GM19239 (cell line): ENCODE results near the gene PRRT4.

ENCODE experiments used
- DNase-seq: peaks from one replicate; pipeline ENCODE4 v3.0.0; 2011; ENCODE audit warnings: low spot score; ENCODE audit not compliant: insufficient read length
- FAIRE-seq: peaks from 2 replicates; lab custom pipeline; 2011; peaks lifted over from hg19 to GRCh38; lab: Jason Lieb, UNC

The PRRT4 gene

DNA sequence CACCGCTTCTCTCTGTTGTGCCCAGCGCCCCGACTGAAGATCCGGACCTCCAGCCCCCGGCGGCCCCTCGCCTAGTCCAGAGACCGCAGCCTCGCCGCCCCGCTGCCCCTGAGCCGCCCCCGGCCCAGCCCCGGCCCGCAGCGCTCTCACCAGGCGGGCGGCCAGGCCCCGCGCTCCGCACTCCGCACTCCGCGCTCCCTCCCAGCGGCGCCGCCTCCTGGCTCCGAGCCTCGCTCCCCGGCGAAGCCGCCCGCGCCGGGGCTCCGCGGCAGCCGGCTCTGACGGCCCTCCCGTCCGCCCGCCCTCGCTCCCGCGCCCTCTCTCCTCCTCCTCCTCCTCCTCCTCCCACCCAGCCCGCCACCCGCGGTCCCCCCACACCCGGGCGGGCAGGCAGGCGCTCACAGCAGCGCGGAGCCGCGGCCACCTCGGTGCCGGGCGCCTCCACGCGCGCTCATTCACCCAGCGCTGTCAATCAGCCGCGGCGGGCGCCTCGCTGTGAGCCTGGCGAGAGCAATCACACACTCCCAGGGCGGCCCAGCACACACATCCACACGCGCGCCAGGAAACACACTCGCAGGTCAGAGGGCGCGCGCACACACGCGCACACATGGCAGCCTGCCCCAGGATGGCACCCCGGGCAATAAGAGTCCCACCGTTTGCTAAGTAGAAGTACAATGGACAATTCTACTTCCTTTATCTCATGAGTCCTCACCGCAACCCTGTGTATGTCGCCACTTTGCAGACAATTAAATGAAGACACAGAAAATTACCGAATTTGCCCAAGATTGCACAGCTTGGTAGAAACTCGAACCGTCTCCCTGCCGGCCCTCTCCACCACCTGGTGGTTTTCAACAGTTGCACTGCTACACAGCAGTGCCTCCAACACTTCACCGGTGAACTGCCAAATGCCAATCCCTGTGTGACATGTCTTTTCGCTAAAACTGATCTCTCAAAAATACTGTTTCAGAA, at the start of gene PRRT4:
Gene PRRT4, minus strand, starts transcription at position 280 of the 969 bp plus-strand sequence.
- FAIRE-seq (no peak), DNase-seq (no peak)

DNA sequence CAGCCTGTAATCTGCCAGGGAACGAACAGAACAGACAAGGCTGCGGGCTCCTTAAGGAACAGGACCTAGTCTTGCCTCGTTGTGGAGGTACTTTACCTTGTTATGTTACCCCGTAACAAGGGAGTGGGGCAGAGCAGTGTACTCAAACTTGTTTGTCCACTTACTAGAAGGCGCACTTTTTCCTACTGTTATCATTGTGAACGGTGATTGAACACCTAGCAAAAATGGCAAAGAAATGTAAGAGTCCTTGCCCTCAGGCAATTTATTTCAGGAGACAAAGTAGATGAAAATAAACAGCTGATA, 48.9 kb upstream of the PRRT4 start:
- DNase-seq (no peak), FAIRE-seq (no peak)

DNA sequence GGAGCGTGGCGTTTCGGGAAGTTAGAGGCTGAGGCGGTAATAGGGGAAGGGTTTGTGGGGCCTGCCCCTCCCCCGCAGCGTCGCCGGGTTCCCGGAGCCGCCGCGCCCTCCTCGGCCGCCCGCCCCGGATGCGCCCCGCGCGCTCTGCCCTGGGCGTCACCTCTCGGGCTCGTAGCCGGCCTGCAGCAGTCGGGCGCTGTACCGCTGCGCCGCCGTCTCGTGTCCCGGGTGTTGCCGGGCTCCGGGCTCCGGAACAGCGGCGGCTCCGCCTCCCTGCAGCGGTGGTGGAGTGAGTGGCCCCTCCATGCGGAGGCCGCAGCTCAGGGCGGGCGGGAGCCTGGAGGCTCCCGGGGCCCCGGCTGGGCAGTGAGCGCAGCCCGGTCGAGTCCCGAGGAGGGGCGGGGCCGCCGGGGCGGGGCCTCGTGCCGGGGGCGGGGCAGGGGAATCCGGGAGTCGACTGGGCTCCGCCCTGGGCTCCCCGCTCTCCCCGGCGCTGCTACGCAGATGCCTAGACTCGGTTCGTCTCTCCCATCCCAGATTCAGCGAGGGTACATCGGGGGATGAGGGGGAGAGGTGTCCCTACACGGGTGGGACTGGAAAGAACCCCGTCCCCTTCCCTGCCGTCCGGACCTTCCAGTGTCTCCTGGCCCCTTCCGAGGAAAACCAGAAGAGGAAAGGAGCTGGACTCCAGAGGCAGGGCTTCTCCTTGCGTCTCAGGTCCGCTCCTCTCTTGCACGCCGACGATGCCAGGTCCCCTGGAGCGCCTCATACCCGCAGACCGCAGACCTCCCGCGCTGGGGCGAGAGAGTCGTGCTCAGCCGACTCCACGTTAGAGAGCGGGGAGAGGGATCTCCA, 48.3 kb upstream of the PRRT4 start, which contains the start of gene IMPDH1:
Gene IMPDH1, minus strand, starts transcription at position 387 of the 855 bp plus-strand sequence. Its CDS starts 81 bp downstream, at position 306.
- DNase-seq (peak; percentile 94), FAIRE-seq (peak; percentile 60)

DNA sequence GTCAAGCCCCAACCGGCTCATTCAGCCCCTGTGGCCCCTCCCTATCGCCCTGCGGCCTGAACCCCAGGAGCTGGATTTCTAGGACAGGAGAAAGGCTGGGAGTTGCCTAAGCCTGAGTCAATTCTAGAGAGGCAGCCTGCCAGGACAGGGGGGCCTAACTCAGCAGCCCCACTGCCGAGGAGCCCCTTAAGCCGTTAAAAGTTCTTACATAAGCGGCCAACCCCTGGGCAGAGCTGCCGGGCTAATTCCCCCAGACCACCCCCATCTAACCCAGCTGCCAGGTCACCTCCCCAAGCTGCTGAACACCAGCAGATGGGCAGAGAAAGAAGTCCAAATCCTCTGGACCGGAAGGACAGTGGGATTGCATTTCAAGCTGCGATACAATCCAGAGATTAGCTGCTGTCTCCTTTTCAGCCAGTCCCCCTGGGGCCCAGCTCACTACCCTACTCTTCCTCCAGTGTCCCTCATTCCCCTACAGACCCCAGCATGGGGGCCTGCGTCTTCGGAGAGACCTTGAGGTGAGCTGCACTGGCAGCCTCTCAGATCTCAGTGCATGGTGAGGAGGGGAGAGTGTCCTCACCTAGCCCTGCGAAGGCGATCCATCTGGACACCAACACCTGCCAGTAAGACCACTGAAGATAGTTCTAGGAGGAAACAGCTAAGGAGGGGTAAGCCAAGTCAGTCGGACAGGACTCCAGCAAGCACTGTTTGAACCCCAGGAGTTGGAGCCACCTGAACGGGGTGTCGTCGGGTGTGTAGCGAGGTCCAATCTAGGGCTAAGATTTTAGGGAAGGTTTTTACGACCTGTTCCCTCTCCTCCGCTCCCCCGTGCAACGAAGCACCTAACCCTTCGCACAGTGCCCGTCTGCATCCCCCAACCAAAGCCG, 47.5 kb upstream of the PRRT4 start:
- DNase-seq (no peak), FAIRE-seq (no peak)

DNA sequence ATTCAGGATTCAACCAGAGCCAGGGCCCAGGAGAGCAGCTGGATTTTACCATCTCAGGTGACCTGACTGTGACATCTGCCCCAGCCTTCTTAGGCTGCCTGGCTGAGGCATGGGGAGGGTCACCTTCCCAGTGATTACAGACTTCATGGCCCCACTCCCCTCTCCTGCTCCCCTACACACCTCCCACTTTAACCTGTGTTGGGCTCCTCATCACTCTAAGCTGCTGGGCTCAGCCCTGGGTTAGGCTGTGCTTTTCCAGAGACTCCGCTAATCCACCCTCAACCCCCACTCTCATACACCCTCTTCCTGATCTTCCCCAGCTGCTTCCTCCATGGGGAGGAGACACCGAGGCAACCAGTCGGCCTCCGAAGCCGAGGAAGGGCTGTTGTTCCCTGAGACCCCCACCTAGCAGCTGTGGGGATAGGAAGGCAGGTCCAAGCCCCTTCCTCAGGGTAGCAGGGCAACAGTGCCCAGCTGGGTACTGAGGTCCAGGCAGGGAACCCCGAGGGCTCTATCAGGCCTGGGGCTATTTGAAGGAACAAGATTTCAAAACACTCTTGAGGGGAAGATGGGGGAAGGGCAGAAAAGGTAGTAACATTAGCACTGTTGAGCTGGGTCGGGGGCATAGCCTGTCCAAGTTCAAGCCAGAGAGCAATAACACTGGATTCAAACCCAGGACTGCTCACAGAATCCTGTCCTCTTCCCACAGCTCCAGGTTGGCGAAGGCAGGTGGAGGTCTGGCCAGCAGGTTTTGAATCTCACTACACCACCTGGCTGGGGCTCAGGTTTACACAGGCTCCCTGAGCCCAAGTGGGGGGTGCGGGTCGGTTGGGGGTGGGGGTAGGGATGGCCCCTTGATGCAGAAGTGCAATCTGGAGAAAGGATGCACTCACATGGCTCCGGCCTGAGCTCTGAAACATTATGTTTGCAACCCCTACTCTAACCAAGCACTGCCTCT, 46.5 kb upstream of the PRRT4 start:
- FAIRE-seq (no peak), DNase-seq (no peak)

DNA sequence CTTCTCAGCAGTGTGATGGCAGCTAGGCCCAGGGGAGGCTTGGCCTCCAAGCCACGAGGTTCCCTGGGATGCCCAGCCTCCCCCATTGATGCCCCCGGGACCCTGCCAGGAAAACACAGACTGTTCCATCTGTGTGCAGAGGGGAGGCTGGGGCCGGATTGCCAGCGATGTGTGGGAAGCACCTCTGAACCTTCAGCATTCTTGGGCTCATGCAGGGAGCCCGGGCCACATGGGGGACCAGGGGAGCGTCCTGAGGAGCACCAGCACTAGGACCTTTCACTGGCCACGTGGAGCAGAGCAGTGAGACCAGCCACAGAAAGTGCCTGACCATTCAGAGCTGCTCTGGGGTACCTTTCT, 45.7 kb upstream of the PRRT4 start:
- FAIRE-seq (no peak), DNase-seq (no peak)

DNA sequence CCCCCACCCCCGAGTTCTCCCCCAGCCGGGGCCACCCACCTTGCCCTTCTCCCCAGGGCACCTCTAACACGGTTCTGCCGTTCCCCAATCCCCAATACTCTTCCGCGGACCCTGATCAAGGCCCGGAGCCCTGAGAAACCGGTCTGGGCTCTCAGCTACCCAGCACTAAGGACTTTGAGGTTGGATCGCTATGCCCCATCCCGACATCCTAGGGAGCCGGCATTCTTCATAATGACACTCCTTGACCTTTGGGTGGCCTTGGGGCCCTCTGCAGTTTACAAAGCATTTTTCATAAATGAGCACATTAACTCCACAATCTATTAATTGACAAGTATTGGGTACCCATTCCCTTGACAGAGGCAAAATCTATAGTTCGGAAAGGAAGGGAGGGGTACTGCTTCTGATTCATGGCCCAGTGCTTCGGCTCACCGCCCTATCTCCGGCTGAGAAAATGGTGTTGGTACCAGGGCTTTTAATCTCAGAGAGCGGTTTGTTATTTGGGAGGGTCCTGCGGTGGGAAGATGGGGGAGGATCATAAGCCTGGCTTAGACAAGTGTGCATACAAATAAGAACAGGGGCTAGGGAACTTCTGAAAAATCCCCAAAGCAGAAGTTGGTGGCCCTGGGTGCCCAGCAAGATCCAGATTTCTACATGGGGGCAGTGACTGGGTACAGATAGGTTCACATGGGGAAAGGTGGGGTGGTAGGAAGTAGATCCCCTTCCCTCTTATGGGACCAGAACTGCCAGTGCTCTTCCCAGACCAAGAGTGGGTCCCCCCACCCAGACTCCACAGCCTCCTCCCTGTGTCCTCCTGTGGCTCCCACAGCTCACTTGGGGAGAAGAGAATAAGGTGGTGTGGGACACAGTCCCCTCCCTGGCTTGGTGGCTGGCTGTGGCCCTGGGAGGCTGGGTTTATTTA, 45.1 kb upstream of the PRRT4 start:
- FAIRE-seq, result no peak
- no peak for DNase-seq

DNA sequence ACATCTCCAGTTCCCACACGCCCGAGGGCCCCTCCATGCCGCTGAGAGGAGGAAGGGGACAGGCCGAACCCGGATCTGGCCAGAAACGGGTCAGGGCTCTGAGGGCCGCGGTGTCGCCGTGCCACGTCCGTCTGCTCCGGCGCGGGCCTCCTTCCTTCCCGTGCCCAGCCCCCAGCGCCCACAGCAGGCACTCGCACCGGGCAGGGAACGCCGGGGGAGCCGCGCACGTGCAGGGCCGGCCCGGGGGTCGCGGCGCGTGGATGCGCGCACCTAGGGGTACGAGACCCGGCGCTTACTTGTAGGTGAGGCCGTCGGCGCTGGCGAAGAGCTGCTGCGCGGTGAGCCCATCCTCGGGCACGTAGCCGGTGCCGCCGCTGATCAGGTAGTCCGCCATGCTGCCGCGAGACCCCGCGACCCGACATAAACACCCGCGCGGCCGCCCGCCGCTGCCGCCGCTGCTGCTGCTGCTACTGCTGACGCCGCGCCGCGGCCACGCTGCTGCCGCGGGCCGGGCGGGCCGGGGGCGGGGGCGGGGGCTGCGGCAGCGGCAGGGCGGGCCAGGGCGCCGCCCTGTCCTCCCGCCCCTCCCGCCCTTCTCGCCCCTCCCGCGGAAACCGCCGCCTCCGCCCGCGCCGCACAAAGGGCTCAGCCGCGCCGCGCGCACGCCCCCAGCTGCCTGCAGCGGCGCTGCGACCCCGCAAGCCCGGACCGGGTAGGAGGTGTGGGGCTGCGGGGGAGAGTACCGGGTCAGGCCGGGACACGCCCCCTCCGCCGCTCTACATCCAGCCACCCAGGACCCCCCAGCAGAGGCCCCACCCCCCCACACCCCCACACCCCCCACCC, 44.2 kb upstream of the PRRT4 start:
- DNase-seq, result no peak
- FAIRE-seq, result no peak

DNA sequence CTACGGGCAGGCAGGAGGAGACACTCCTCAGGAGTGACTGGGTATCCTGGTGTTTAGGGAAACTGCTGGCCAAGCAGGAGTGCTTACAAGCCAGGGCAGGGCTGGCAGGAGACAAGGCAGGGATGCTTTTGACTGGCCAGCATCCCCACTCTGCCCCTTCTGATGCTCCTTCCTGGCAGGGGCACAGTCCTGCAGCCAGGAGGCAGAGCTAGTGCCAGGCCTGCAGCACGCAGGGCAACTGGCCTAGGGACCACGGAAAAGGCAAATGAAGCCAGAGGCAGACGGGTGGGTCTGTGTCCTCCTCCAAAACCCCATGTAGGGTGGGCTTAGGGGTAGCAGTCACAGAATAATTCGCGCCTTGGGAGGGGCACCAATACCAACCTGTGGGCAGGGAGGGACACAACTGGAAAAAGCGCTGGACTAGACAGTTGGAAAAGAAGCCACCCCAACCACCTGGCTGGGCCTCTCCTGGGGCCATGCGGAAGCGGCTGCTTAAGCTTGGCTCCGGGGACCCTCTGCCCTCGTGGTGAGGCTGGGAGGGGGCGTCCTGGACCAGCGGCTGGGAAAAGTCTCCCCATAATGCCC, 43.5 kb upstream of the PRRT4 start:
- FAIRE-seq, result peak; percentile 21
- no peak for DNase-seq

DNA sequence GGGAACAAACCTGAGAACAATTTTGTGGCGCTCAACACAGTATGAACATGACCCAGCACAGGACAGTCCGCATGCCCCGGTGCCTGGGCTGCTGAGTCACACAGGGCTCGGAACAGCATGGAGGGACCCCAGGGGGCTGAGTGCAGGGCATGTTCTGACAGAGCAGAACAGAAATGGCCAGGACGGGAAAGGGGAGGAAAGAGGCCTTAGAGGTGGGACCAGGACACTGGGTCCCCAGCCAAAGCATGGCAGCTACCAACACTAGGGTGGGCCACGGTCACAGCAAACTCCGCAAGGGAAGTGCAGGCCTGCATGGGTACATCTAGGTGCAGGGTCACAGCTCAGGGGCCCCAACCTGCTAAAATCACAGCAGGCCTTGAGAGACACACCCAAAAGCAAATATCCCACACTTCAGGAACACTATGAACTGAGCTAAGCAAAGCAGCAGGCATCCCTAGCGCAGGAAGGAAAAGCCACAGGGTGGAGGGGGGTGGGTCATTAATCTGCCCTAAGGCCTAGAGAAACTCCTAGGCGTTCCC, 42.7 kb upstream of the PRRT4 start:
- DNase-seq (no peak), FAIRE-seq (no peak)

DNA sequence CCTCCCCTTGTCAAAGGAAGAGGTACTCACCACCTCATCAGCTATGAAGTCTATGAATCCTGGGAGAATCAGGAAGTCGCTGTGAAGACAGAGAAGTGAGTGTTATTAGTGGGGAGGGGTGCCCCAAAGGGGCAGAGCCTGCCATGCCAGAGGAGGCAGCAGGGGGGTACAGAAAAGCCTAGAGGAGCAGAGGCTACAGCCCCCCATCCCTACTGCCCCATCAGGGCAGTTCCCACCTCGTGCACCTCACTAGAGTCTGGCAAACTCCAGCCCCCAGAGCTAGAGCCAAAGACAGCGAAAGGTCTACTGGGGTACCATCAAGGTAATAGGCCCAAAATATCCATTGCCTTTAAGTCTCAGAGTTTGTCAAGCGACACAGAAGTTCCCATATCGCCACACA, 42.2 kb upstream of the PRRT4 start:
- no peak for FAIRE-seq
- DNase-seq, result no peak

DNA sequence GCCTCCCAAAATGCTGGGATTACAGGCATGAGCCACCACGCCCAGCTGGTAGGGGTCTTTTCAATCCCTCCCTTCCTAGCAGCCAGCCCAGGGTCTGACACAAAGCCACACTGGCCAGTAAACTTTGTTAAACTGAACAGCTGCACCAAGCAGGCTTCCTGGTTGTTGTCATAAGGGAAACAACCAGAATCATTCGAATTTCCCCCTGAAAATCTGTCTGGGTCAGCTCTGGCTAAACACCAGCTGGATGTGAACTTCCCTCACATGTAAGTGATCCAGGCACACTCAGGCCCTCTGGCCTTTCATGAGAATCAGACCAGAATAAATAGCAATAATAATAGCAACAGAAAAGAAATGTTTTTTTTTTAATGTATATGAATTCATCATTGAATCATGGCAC, 40.9 kb upstream of the PRRT4 start:
- FAIRE-seq, result no peak
- no peak for DNase-seq

DNA sequence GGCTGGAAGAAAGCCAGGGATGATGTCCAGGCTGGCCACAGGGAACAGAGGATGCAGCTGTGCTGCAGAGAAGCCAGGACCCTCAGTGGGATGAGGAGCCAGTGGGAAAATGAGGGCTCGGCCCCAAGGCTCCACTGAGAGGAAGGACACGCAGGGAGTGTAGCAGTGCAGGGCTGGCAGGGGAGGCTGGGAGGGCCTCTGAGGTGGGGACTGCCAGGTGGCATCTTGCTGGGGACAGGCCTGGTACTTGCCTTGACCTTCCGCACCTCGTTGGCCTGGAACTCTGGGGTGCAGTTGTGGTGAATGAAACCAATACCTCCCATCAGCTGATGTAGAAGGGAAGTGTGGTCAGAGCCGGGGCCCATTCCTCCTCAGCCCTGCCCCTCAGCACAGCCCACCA, 39.1 kb upstream of the PRRT4 start:
- no peak for FAIRE-seq
- no peak for DNase-seq

DNA sequence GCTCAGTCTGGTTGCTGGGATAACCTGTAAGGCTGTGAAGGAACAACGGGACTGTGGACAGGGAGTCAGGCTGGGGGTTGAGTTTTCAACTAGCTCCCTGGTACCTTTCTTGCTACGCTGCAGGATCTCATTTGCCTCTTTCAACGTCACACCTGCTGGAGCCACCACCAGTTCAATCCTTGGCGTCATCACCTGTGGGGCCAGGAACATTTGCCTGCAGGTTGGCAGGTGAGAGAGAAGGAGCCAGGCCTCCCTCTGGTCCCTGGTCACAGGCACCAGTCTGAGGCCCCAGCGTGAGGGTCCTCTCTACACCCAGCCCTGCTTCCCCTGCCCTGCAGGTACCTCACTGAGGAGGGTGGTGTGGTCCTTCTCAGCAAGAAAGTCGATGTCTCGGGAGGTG, 38.5 kb upstream of the PRRT4 start:
- FAIRE-seq (no peak), DNase-seq (no peak)

DNA sequence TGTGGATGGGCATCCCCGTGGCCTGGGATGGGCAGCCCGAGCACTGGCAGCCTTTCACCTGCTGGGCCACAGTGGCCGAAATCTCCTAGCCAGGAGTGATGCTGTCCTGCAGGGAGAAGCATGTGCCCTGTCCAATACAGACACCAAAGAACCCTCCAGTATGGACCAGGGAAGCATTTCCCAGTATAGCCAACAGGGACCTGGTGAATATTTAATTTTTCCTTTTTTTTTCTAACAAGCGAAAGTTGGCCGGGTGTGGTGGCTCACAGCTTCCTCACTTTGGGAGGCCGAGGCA, 37.3 kb upstream of the PRRT4 start:
- no peak for FAIRE-seq
- DNase-seq, result no peak

DNA sequence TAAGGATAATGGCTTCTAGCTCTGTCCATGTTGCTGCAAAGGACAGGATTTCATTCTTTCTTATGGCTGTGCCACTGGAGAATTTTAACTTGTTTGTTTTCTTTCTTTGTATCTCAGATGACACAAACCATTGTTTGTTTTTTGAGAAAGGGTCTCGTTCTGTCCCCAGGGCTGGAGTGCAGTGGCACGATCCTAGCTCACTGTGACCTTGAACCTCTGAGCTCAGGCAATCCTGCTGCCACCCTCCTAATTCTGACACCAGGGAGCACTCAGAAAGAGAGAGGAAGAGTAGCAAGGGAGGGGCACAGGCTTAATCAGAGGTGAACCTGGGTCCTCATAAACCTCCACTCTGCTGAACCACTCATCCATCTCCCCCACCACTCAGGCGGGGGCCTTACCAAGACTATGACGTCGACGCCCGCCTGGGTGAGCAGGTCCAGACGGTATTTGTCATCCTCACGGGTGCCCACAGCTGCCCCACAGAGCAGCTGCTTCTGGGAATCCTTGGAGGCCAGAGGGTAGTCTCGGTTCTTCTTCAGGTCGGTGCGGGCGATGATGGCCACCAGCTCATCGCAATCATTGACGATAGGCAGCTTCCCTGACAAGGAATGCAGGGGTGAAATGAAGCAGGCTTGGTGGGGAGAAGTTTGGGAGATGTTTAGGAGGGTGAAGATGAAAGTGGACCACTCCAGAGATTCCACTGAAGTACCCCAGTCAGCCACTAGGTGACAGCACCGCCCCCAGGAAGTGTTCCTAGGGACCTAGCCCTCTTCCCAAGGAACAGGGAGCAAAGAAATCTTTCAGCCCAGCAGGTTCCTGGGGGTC, 36.7 kb upstream of the PRRT4 start:
- FAIRE-seq (peak; percentile 57), DNase-seq (no peak)
